Measurements from ENCODE around the gene CSAD. TPM values are rescaled to one million over a fixed set of nuclear protein-coding genes. Genes with fewer than 3 reads are reported as not detected.
A peak's percentile ranks its signal among the peaks of the same experiment; 100 is the strongest.
"Not testable (repeated sequence)": the region's sequence is repeated elsewhere in the genome, so short reads cannot be mapped to it uniquely, and the experiment has no call there.

Gene CSAD
- total RNA-seq, 4 donors from 2014 or later = 4.1 to 67.6 (median 42.6) TPM

- H3K27me3 ChIP-seq = no peaks in the 10 kb centered on the region
- no peak for DNase-seq
- intact Hi-C loops (cut with DNase I; ENCODE audit: low total_unique reads) = no loop called here
- no peak overlapping the region for H3K4me3 ChIP-seq
- TF ChIP-seq CTCF (IDR thresholded peaks at IDR 0.05) (no peak), POLR2A (IDR thresholded peaks at IDR 0.05) (no peak)
- H3K4me1 ChIP-seq = peaks cover 6 to 14% of the 10 kb centered on the region in 2 donors
- no peaks in the 10 kb centered on the region for H3K9me3 ChIP-seq
- no peak overlapping the region for H3K27ac ChIP-seq
- no peaks in the 10 kb centered on the region for H3K36me3 ChIP-seq
These were observed 2.2 kb upstream of the CSAD start for GRCh38 chr12:53182903-53183302.

DNA sequence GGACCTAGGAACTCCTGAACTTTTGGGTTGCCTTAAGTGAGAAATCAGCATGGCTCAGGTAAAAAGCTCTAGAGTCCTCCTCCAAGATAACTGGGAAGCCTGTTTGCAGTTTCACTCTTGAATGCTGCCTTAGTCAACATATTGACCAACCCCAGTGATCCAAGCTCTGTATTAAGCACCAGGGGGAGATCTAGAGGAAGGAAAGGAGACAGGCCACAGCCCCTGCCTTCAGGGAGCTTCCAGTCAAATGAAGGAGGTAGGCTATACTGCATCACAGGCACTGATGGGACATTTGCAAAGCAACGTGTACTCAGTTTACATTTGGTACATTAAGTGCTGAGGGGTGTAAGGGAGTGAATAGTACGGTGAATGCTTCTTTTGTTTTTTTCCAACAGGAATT lies 1.2 kb upstream of the CSAD start:
- DNase-seq = no peak
- peak overlapping the region; percentile 75 to 89 for H3K4me3 ChIP-seq
- no peaks in the 10 kb centered on the region for H3K27me3 ChIP-seq
- H3K27ac ChIP-seq = peak overlapping the region; percentile 93 to 95
- intact Hi-C loops (cut with DNase I; ENCODE audit: low total_unique reads) = no loop called here
- H3K4me1 ChIP-seq = peaks cover 6 to 14% of the 10 kb centered on the region in 2 donors
- no peak for TF ChIP-seq POLR2A (IDR thresholded peaks at IDR 0.05)
- TF ChIP-seq CTCF (IDR thresholded peaks at IDR 0.05) = no peak
- no peaks in the 10 kb centered on the region for H3K9me3 ChIP-seq
- H3K36me3 ChIP-seq = no peaks in the 10 kb centered on the region

GRCh38 chr12:53180931-53181645 lies 363 bp upstream of the CSAD start:
- no peaks in the 10 kb centered on the region for H3K9me3 ChIP-seq
- DNase-seq = peak; percentile 70 to 78
- H3K27ac ChIP-seq = peak overlapping the region; percentile 93 to 95
- intact Hi-C loops (cut with DNase I; ENCODE audit: low total_unique reads) = no loop called here
- no peaks in the 10 kb centered on the region for H3K36me3 ChIP-seq
- TF ChIP-seq POLR2A (IDR thresholded peaks at IDR 0.05) (no peak), CTCF (IDR thresholded peaks at IDR 0.05) (peak in 1 of 4 experiments; percentile 11)
- H3K4me3 ChIP-seq = peak overlapping the region; percentile 75 to 89
- H3K27me3 ChIP-seq = no peaks in the 10 kb centered on the region
- H3K4me1 ChIP-seq = peaks cover 6 to 14% of the 10 kb centered on the region in 2 donors

GRCh38 chr12:53179687-53180219 lies 972 bp downstream of the CSAD start:
- no peaks in the 10 kb centered on the region for H3K36me3 ChIP-seq
- H3K4me3 ChIP-seq = peak overlapping the region; percentile 75 to 89
- no peak for DNase-seq
- intact Hi-C loops (cut with DNase I; ENCODE audit: low total_unique reads) = no loop called here
- H3K9me3 ChIP-seq = no peaks in the 10 kb centered on the region
- peak overlapping the region; percentile 93 to 95 for H3K27ac ChIP-seq
- no peak for TF ChIP-seq POLR2A (IDR thresholded peaks at IDR 0.05)
- peaks cover 6 to 14% of the 10 kb centered on the region in 2 donors for H3K4me1 ChIP-seq
- H3K27me3 ChIP-seq = no peaks in the 10 kb centered on the region

DNA sequence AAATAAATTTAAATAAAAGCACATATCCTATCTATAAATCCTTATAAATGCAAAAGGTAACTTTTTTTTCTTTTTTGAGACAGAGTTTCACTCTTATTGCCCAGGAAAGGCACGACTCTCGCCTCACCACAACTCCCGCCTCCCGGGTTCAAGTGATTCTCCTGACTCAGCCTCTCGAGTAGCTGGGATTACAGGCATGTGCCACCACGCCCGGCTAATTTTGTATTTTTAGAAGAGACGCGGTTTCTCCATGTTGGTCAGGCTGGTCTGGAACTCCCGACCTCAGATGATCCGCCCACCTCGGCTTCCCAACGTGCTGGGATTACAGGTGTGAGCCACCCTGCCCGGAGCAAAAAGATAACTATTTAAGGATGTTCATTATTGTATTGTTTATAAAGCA lies 1.9 kb downstream of the CSAD start:
- H3K36me3 ChIP-seq; H3K9me3 ChIP-seq; intact Hi-C loops (cut with DNase I; ENCODE audit: low total_unique reads); H3K4me3 ChIP-seq; H3K27me3 ChIP-seq; H3K27ac ChIP-seq: not testable (repeated sequence)
- H3K4me1 ChIP-seq = peaks cover 6 to 14% of the 10 kb centered on the region in 2 donors
- DNase-seq = peak in 1 of 2 donors; percentile 10

DNA sequence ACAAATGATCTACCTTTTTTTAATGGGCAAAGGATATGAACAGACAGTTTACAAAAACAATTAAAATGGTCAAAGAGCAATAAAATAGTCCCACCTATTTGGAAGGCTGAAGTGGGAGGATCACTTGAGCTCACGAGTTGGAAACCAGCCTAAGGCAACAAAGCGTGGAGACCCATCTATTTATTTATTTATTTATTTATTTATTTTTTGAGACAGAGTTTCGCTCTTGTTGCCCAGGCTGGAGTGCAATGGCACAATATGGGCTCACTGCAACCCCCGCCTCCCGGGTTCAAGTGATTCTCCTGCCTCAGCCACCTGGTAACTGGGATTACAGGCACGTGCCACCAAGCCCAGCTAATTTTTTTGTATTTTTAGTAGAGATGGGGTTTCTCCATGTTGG lies 3.3 kb downstream of the CSAD start:
- intact Hi-C loops (cut with DNase I; ENCODE audit: low total_unique reads); H3K27me3 ChIP-seq; H3K9me3 ChIP-seq; H3K36me3 ChIP-seq; H3K27ac ChIP-seq; H3K4me3 ChIP-seq; H3K4me1 ChIP-seq: not testable (repeated sequence)
- DNase-seq = peak in 1 of 2 donors; percentile 10

All from uterus (tissue), 4 donors.